Stimulated activated CD4-positive, alpha-beta T cell treated with anti-CD3 and anti-CD28 coated beads, Interleukin-12 subunit alpha, Interleukin-12 subunit beta, amount 100 ng/mL, for 48 hours (primary cell): Measurements from ENCODE around the gene AHNAK.

ENCODE experiments used
- DNase-seq, 3 donors: peaks; one replicate each; pipeline ENCODE4 v3.0.0-alpha.2; 2020; ENCODE audit warnings: low read depth in 2 of 3, low spot score in 1 of 3

Gene AHNAK

GRCh38 chr11:62413060-62413696 lies 133.4 kb downstream of the AHNAK start:
- DNase-seq = no peak

- no peak for DNase-seq
These were observed 135.1 kb downstream of the AHNAK start for GRCh38 chr11:62411524-62411923.

- DNase-seq = no peak
These were observed 135.6 kb downstream of the AHNAK start for GRCh38 chr11:62410972-62411371.

GRCh38 chr11:62409831-62410230 lies 136.8 kb downstream of the AHNAK start:
- DNase-seq = no peak

- no peak for DNase-seq
These were observed 140.6 kb downstream of the AHNAK start for GRCh38 chr11:62406034-62406433.

GRCh38 chr11:62404901-62405300 lies 141.7 kb downstream of the AHNAK start:
- DNase-seq = no peak

GRCh38 chr11:62404435-62404834 lies 142.2 kb downstream of the AHNAK start:
- no peak for DNase-seq

GRCh38 chr11:62402960-62403730 lies 143.5 kb downstream of the AHNAK start:
- DNase-seq = no peak

- peak; percentile 17 to 43 (median 28) for DNase-seq
These were observed 144.2 kb downstream of the AHNAK start for GRCh38 chr11:62402226-62402959.

GRCh38 chr11:62401811-62402210 lies 144.8 kb downstream of the AHNAK start:
- no peak for DNase-seq

- no peak for DNase-seq
These were observed 145.2 kb downstream of the AHNAK start for GRCh38 chr11:62401356-62401755.

GRCh38 chr11:62400760-62401159 lies 145.8 kb downstream of the AHNAK start:
- DNase-seq = no peak

GRCh38 chr11:62400281-62400680 lies 146.3 kb downstream of the AHNAK start:
- no peak for DNase-seq

GRCh38 chr11:62399878-62400266 lies 146.7 kb downstream of the AHNAK start:
- DNase-seq = no peak

GRCh38 chr11:62399172-62399877 lies 147.3 kb downstream of the AHNAK start:
- no peak for DNase-seq

- no peak for DNase-seq
These were observed 148.3 kb downstream of the AHNAK start for GRCh38 chr11:62398011-62398994.

GRCh38 chr11:62395885-62396551 lies 150.6 kb downstream of the AHNAK start:
- no peak for DNase-seq

- peak in 2 of 3 donors; percentile 21 to 48 for DNase-seq
These were observed 151.6 kb downstream of the AHNAK start for GRCh38 chr11:62394825-62395538.

- no peak for DNase-seq
These were observed 152.9 kb downstream of the AHNAK start for GRCh38 chr11:62393735-62394134.
